GM19328 (cell line): ENCODE data around the gene TRAPPC4.
"Not testable (repeated sequence)": the region's sequence is repeated elsewhere in the genome, so short reads cannot be mapped to it uniquely, and the experiment has no call there.

Source experiments
- ATAC-seq: cut with Tn5 transposase; IDR thresholded peaks from one replicate; pipeline ENCODE4 v1.9.1; 2021; ENCODE audit warnings: mild to moderate bottlenecking, moderate library complexity; ENCODE audit not compliant: unreplicated experiment

The TRAPPC4 gene

DNA sequence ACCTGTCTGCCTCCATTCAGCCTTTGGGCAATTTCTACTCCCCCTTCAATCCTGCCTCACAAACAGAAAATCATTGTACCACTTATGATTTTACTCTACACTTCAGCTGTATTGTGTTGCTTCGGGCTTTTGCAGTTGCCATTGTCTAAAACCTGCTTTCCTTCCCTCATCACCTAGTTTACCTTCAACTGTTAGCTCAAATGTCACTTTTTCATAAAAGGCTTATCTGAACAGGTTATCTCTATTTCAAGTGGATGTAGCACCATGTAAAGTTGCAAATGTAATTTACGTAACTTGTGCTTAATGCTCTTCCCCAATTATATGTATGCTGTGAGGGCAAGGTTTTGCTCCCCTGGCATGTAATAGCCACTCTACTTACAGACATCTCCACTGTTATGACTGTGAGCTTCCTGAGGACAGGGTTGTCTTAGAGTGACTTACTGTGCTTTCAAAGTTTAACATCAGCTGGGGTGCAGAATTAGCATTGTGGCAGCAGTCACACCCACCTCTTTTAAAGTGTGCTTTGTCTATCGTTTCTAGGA, 5.9 kb upstream of the TRAPPC4 start:
- ATAC-seq, result no peak

DNA sequence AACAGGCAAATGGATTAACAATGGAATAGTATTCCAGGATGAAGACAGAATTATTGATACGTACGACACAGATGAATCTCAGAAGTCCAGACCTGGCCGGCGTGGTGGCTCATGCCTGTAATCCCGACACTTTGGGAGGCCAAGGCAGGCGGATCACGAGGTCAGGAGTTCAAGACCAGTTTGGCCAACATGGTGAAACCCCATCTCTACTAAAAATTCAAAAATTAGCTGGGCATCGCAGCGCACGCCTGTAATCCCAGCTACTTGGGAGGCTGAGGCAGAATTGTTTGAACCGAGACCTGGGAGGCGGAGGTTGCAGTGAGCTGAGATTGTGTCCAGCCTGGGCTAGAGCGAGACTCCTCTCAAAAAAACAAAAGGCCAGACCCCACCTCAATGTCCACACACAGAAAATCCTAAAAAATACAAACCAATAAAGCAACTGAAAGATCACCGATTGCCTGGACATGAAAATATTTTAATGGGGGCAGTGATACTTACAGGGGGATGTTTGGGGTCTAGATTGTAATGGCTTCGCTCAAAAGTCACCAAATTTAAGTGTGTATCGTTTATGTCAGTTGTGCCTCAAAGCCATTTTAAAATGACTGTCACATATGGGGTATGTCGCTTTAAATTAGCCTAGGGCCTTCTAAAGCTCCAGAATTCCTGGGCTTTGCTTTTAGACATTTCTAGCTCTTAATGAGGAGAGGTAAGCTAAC, 4.2 kb upstream of the TRAPPC4 start:
- no peak for ATAC-seq

- ATAC-seq, result no peak
Measured at GRCh38 chr11:119015054-119015611, 3.4 kb upstream of the TRAPPC4 start.

DNA sequence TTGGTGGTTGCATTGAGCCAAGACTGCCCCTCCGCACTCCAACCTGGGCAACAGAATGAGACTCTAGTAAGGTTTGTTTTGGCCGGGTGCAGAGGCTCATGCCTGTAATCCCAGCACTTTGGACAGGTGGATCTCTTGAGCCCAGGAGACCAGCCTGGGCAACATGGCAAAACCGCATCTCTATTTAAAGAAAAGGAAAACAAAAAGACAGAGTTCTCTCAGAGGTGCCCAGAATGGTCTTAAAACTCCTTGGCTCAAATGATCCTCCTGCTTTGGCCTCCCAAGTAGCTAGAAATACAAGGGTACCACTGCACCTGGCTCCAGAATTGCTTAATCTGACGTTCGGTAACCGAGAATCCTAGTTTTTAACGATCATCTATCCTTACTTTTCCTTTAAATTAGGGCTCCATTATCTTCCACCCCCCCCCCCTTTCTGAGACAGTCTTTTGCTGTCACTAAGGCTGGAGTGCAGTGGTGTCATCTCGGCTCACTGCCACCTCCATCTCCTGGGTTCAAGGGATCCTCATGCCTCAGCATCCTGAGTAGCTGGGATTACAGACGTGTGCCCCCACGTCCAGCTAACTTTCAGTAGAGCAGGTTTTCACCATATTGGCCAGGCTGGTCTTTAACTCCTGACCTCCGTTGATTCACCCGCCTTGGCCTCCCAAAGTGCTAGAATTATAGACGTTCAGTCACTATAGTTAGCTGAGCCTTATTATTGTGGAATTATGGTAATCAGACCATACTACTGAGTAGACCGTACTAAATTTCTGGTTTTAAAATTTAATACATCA, 2.2 kb upstream of the TRAPPC4 start:
- ATAC-seq, result no peak

DNA sequence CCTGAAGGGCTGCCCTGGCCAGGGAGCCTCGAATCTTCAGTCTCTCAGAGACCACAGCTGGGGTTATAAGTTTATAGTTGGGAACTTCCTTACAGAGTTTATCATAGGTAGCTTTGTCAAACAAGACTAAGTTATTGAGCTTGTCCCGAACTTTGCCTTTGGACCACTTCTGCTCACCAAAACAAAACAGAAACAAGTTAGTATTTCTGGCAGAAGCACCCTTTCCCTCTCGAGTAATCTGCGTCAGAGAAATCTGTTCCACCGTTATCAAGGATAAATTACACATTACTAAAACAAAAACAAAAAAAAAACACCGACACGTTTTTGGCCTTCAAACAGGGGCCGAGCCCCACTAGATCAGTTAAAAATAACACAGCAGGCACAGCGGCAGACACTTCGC, 1.2 kb upstream of the TRAPPC4 start:
- ATAC-seq, result not testable (repeated sequence)

DNA sequence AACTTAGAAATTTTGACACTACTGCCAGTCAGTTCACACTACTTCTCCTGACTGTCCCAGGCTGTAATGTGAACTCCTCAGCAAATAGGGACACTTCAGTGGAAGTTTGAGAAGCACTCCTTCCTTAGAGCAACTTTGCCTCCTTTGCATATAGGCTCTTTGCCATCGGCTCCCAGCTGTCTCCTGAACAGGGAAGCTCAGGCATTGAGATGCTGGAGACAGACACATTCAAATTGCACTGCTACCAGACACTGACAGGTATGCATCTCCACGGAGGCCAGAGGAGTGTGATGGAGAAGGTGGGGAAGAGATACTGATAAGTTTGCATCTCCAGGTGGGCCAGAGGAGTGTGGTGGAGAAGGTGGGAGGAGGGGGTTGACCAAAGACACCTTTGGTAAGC, 1.4 kb downstream of the TRAPPC4 start:
- ATAC-seq, result no peak

GRCh38 chr11:119021631-119022030, 3.1 kb downstream of the TRAPPC4 start:
- ATAC-seq, result no peak

GRCh38 chr11:119023741-119024140, 5.2 kb downstream of the TRAPPC4 start:
- no peak for ATAC-seq

GRCh38 chr11:119024430-119025098, 6.0 kb downstream of the TRAPPC4 start:
- ATAC-seq, result no peak

- ATAC-seq, result no peak
Measured at GRCh38 chr11:119025099-119025473, 6.5 kb downstream of the TRAPPC4 start.

- ATAC-seq, result no peak
Measured at GRCh38 chr11:119025541-119025940, 7.0 kb downstream of the TRAPPC4 start.

DNA sequence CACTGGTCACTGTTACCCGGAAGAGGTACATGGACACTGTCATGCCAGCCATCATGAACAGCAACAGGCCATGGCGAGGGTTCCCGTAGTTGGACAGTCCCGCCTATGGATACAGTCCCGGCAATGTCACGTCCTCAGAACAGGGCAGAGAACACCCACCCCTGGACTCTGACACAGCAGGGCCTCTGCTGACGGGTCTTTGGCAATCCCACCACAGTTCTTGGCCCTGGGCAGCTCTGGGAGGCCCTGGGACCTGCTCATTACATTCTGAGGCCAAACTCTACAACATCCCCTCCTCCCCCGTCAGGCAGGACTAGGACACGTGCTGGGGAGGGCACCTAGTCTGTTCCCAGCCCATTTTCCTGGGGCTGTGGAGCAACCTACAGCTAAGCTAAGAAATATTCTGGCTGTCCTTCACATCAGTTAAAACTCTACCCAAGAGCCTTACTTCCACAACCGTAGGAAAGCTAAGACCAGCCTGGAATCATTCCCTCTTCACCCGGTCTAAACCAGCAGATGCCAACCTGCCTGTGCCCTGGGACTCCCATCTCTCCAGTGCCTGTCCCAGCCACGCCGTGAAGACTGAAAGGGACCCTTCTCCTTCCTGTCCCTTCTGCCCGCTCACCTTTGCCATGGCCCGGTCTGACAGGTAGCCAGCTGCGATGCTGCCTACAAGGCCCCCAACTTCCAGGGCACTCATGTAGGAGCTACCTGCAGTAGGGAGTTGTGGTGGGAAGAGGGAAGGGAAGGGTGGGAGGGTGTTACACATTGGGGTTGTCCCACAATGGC, 7.6 kb downstream of the TRAPPC4 start:
- no peak for ATAC-seq

GRCh38 chr11:119026970-119027369, 8.4 kb downstream of the TRAPPC4 start:
- no peak for ATAC-seq

DNA sequence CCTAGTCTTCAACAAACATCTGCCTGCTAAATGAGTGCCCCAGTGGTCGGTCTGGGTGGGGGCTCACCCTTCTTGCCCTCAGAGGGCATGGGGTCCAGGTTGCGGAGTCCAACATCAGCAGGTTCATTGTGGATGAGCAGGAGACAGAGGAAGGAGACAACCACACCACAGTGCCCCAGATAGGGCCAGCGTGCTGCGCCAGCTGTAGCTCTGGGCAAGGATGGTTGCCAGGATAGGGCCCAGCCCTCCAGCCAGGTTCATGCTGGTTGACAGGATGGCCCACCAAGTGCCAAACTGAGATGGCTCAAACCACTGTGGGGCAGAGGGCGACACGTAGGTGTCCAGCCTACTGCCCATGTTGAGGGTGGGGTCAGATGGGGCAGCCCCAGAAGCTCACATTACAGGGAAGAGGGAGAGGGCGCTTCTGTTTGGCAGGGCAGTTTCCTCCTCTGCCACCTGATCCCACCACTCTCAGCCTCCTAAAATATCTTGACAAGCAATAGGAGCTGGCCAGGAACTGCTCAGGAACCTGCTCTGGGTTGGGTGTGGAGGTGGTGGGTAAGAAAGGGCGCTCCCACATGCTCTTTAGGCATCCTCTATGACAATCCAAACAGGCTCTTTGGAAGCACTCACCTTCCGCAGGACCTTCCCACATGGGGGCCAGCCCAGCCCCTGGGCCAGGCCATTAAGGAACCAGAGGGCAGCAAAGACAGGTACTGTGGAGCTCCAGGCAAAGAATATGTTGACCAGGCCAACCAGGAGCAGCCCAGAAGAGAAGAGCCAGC, 9.2 kb downstream of the TRAPPC4 start:
- no peak for ATAC-seq

GRCh38 chr11:119028346-119029068, 9.9 kb downstream of the TRAPPC4 start:
- no peak for ATAC-seq

DNA sequence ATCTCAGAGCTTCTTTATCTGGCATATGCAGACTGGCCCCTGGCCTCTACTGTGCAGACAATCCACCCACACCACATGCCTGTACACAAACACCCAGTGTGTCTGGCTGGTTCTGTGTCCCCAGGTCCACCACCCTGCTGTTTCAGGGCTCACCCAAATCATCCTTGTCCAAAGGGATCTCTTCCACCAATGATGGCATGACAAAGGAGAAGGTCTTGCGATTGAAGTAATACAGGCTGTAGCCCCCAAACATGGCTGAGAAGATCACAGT, 10.4 kb downstream of the TRAPPC4 start:
- no peak for ATAC-seq

GRCh38 chr11:119029340-119030028, 10.9 kb downstream of the TRAPPC4 start:
- peak; percentile 20 for ATAC-seq

DNA sequence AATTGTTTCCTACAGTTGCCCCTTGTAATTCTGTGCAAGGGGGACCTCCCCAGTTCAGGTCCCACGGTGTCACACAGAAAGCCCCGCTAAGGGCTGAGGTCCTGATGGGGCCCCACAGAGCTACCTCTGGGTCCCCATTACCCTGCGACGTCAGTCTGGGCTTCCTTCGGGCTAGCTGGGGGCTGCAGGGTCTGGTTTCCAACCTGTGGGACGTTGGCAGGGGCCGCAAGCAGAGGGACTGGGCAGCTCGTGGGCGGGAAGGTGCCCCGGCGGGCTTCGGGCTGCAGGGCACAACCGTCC, 11.4 kb downstream of the TRAPPC4 start:
- ATAC-seq, result peak; percentile 9
